Measurements from ENCODE around the gene FOXO6. TPM values are rescaled to one million over a fixed set of nuclear protein-coding genes. Genes with fewer than 3 reads are reported as not detected.

FOXO6 gene
- total RNA-seq, 1 donor from 2014 or later: 0.55 TPM

DNA sequence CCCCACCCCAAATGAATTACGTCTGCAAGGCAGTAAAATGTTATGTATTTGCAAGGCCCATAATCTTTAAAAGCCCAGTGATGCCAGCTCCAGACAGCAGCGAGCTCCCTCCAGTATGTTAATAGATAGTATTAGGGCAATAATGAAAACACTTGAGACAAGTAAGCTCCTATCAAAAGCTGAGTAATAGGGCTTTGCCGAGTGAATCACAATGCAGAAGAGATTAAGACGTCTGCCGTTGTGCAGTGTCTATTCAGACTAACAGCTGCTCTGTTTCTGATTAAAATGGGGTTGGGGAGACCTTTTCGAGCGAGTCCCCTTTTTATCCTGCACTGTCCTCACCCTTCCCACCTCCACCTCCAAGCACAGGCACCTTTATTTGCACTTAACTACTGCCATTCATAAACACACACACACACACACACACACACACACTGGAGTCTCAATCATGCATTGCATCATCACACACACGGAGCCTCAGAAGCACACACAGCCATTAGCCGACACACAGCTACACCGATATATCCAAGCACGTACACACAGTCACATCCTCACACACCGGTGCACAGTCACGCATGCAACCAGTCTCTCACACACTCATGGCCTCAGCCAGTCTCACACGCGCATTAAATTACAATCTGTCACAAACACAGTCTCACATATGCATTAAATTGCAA is 46.0 kb upstream of the FOXO6 start:
- CTCF ChIA-PET: no interaction called here
- Mint-ChIP-seq H3K36me3 (ENCODE audit: low read depth) (no peaks in the 10 kb centered on the region), H3K27me3 (peaks cover 6% of the 10 kb centered on the region), H3K4me3 (no peak overlapping the region), H3K9me3 (no peaks in the 10 kb centered on the region), H3K4me1 (no peaks in the 10 kb centered on the region), H3K27ac (no peak overlapping the region)
- intact Hi-C loops (cut with micrococcal nuclease): no loop called here
- TF ChIP-seq, protein P1, sequence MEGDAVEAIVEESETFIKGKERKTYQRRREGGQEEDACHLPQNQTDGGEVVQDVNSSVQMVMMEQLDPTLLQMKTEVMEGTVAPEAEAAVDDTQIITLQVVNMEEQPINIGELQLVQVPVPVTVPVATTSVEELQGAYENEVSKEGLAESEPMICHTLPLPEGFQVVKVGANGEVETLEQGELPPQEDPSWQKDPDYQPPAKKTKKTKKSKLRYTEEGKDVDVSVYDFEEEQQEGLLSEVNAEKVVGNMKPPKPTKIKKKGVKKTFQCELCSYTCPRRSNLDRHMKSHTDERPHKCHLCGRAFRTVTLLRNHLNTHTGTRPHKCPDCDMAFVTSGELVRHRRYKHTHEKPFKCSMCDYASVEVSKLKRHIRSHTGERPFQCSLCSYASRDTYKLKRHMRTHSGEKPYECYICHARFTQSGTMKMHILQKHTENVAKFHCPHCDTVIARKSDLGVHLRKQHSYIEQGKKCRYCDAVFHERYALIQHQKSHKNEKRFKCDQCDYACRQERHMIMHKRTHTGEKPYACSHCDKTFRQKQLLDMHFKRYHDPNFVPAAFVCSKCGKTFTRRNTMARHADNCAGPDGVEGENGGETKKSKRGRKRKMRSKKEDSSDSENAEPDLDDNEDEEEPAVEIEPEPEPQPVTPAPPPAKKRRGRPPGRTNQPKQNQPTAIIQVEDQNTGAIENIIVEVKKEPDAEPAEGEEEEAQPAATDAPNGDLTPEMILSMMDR (IDR thresholded peaks at IDR 0.05): no peak
- POLR2A ChIA-PET: no interaction called here
- no peak for ATAC-seq (ENCODE audit: low read depth)
- no peak for DNase-seq

- Mint-ChIP-seq H3K9me3 (no peaks in the 10 kb centered on the region), H3K27ac (no peak overlapping the region), H3K36me3 (ENCODE audit: low read depth) (no peaks in the 10 kb centered on the region), H3K4me1 (no peaks in the 10 kb centered on the region), H3K4me3 (no peak overlapping the region), H3K27me3 (peaks cover 6% of the 10 kb centered on the region)
- intact Hi-C loops (cut with micrococcal nuclease): no loop called here
- TF ChIP-seq, protein P1 (IDR thresholded peaks at IDR 0.05): no peak
- no peak for ATAC-seq (ENCODE audit: low read depth)
- no peak for DNase-seq
- CTCF ChIA-PET: no interaction called here
- POLR2A ChIA-PET: no interaction called here
These were observed 45.4 kb upstream of the FOXO6 start for GRCh38 chr1:41315871-41316270.

GRCh38 chr1:41317361-41317760 is 43.9 kb upstream of the FOXO6 start:
- CTCF ChIA-PET: no interaction called here
- no peak overlapping the region for H3K27ac Mint-ChIP-seq
- H3K4me3 Mint-ChIP-seq: no peak overlapping the region
- POLR2A ChIA-PET: no interaction called here
- intact Hi-C loops (cut with micrococcal nuclease): no loop called here
- H3K9me3 Mint-ChIP-seq: no peaks in the 10 kb centered on the region
- ATAC-seq (ENCODE audit: low read depth) (no peak), DNase-seq (no peak)
- H3K4me1 Mint-ChIP-seq: no peaks in the 10 kb centered on the region
- H3K36me3 Mint-ChIP-seq (ENCODE audit: low read depth): no peaks in the 10 kb centered on the region
- TF ChIP-seq, protein P1 (IDR thresholded peaks at IDR 0.05): no peak
- peaks cover 9% of the 10 kb centered on the region for H3K27me3 Mint-ChIP-seq

GRCh38 chr1:41318135-41318534 is 43.1 kb upstream of the FOXO6 start:
- Mint-ChIP-seq H3K27me3 (peaks cover 10% of the 10 kb centered on the region), H3K4me1 (no peaks in the 10 kb centered on the region), H3K36me3 (ENCODE audit: low read depth) (no peaks in the 10 kb centered on the region), H3K9me3 (no peaks in the 10 kb centered on the region), H3K27ac (no peak overlapping the region), H3K4me3 (no peak overlapping the region)
- intact Hi-C loops (cut with micrococcal nuclease): no loop called here
- CTCF ChIA-PET: no interaction called here
- POLR2A ChIA-PET: no interaction called here
- DNase-seq (no peak), ATAC-seq (ENCODE audit: low read depth) (no peak)
- TF ChIP-seq, protein P1 (IDR thresholded peaks at IDR 0.05): no peak

- H3K27ac Mint-ChIP-seq: no peak overlapping the region
- POLR2A ChIA-PET: no interaction called here
These were observed 42.0 kb upstream of the FOXO6 start for GRCh38 chr1:41319106-41319755.

More at GRCh38 chr1:41319106-41319755, 42.0 kb upstream of the FOXO6 start:
- Mint-ChIP-seq H3K4me1 (no peaks in the 10 kb centered on the region), H3K4me3 (no peak overlapping the region), H3K27me3 (peaks cover 10% of the 10 kb centered on the region), H3K36me3 (ENCODE audit: low read depth) (no peaks in the 10 kb centered on the region), H3K9me3 (no peaks in the 10 kb centered on the region)
- TF ChIP-seq, protein P1 (IDR thresholded peaks at IDR 0.05): no peak
- CTCF ChIA-PET: no interaction called here
- no peak for ATAC-seq (ENCODE audit: low read depth)
- intact Hi-C loops (cut with micrococcal nuclease): no loop called here
- no peak for DNase-seq

All from activated B cell treated with CpG ODN at 0.5 μM for 24 hours (primary cell).